Subcutaneous adipose tissue (tissue), 4 donors: ENCODE measurements around the gene ELOA. TPM values are rescaled to one million over a fixed set of nuclear protein-coding genes. Genes with fewer than 3 reads are reported as not detected.

Experiments used
- CTCF ChIP-seq: fragments of 450-650 bp; IDR thresholded peaks from one replicate; pipeline ENCODE4 v1.5.1; 2016; ENCODE audit warnings: low read depth, mild to moderate bottlenecking, control low read depth, antibody characterized with exemption, moderate library complexity
- total RNA-seq, 4 donors: library from RNA; depleted of rRNA; stranded (reverse); fragments of >200 nt; gene quantifications; one replicate each; pipeline ENCODE4 v1.1.0, GENCODE V29; 2016

Gene ELOA
- total RNA-seq, 4 donors from 2014 or later: 45.9 to 56.9 (median 55.6) TPM

DNA sequence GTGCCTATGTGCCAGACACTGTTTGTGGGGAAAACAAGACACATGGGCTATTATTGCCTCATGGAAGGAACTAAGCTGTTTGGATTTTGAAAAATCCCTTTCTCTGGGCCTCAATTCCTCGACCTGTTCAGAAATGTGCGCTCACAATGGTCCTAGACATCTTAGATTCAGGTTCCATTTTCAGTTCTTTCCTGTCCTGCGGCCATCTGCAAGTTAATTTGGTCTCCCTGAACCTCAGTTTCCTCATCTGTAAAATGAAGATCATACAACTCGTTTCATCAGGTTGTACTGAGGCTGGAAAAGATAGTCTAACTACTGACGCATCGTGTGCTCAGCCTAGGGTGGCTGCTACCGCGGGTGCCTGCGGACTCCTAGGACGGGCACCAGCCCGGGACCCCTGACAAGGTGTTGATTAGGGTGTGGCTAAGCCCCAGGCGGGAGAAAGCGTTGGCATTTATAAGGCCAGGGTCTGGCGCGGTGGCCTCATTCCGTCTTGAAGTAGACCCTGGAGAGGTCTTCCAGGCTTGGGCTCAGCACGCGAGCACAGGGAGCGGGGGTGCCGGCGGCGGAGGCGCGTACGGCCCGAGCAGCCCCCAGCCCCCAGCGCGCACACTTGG is 493 bp upstream of the ELOA start:
- TF ChIP-seq CTCF: no peak

- TF ChIP-seq CTCF: no peak
Measured at GRCh38 chr1:23745515-23745914, 2.2 kb downstream of the ELOA start.

DNA sequence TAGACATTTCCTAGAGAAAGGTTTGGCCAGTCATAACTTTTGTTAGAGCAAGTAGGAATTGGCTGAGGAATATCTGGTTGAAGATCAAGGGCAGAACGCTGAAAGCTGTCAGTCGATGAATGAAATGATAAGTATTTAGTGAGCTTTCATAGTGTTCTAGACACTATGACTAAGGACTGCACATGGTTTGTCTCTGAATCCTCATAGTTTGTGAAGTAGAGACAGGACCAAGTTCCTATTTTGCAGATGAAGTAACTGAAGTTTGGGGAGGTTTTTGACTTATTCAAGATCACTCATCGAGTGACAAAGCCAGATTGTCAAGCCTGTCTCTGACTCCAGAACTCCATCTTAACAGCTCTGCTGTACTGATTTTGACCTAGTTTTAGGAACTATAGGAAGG is 4.7 kb downstream of the ELOA start:
- TF ChIP-seq CTCF: no peak

- TF ChIP-seq CTCF: no peak
Measured at GRCh38 chr1:23751050-23751814, 8.0 kb downstream of the ELOA start.

- no peak for TF ChIP-seq CTCF
Measured at GRCh38 chr1:23751815-23752200, 8.5 kb downstream of the ELOA start.

DNA sequence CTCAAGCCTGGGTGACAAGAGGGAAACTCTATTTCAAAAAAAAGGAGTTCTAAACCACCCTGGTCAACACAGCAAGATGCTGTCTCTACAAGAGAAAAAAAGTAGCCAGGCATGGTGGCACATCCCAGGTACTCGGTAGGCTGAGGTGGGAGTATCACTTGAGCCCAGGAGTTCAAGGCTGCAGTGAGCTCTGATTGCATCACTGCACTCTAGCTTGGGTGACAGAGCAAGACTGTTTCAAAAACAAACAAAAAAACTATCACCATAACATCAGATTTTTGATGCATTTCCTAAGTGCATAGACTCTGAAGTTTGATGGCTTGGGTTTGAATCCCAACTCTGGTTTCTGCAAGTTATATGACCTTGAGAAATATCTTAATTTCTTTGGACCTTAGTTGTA is 9.6 kb downstream of the ELOA start:
- TF ChIP-seq CTCF: no peak

DNA sequence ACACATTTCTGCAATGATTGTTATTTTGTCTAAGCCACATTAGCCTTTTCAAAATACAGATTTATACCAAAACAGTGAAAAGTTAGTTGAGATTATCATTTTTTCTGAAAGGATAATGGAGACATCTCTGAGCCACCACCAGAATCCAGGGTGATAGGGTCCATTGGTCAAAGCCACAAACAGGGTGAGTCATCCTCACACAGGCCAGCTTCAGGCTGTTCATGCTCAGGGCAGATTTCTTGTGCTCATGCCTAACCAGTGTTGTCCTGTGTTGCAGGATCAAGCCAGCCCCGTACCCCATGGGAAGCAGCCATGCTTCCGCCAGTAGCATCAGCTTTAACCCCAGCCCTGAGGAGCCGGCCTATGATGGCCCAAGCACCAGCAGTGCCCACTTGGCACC is 13.4 kb downstream of the ELOA start:
- TF ChIP-seq CTCF: no peak
